GM18909 (cell line): ENCODE results near the gene FHIP1B.

Source experiments
- ATAC-seq: cut with Tn5 transposase; IDR thresholded peaks from one replicate; pipeline ENCODE4 v1.9.1; 2021; ENCODE audit warnings: mild to moderate bottlenecking; ENCODE audit not compliant: unreplicated experiment, poor library complexity

The FHIP1B gene

GRCh38 chr11:6240781-6241180 is 6.3 kb upstream of the FHIP1B start:
- no peak for ATAC-seq

DNA sequence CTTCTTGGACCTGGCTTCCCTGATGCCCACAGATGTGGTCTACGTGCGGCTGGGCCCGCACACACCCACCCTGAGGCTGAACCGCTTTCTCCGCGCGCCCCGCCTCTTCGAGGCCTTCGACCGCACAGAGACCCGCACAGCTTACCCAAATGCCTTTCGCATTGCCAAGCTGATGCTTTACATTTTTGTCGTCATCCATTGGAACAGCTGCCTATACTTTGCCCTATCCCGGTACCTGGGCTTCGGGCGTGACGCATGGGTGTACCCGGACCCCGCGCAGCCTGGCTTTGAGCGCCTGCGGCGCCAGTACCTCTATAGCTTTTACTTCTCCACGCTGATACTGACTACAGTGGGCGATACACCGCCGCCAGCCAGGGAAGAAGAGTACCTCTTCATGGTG is 5.7 kb upstream of the FHIP1B start:
- ATAC-seq, result no peak

GRCh38 chr11:6238902-6239301 is 4.5 kb upstream of the FHIP1B start, which contains the start of gene CNGA4:
TSS of gene CNGA4 (plus strand) at chr11:6239089. CDS start at chr11:6239207, 118 bp downstream.
- ATAC-seq, result no peak

DNA sequence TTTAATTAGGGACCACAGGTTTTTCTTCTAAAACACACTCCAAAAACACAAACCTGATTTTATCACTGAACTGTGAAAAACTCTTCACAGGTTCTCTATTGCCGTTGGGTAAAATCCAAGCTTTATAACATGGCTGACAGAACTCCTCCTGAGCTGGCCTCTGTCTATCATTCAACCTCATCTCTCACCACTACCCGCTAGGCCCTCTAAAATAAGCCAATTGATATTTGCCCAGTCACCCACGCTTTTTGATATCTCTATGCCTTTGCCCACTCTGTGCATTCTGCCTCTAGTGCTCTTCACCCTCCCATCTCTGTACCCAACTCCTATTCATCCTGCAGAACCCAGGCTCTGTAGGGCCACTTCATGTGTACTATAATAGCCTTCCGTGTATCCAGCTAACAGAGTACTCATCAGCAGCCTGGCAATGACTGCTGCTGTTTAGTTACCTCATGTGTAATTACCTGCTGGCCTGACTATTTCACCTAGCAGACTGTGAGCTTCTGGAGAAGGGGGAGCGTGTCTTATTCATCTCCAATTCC is 3.4 kb upstream of the FHIP1B start:
- no peak for ATAC-seq

DNA sequence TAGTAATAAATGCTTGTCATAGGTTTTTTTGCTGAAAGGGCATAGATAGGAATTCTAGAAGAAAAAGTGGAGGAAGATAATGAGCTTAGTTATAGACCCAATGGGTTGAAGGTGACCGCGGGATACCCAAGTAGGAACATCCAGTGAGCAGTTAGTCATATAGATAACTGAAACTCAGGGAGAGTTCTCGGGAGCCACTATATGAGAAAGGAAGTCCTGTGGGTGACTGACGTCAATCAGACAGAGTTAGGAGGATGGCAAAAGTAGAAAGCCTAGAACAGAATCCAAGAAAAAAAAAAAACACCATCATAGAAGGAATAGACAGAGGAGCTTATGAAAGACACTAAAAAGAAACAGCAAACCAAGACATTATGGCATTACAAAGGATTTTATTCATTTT is 2.8 kb upstream of the FHIP1B start:
- no peak for ATAC-seq

- ATAC-seq, result peak; percentile 0
Measured at GRCh38 chr11:6233984-6234386, 451 bp downstream of the FHIP1B start.

DNA sequence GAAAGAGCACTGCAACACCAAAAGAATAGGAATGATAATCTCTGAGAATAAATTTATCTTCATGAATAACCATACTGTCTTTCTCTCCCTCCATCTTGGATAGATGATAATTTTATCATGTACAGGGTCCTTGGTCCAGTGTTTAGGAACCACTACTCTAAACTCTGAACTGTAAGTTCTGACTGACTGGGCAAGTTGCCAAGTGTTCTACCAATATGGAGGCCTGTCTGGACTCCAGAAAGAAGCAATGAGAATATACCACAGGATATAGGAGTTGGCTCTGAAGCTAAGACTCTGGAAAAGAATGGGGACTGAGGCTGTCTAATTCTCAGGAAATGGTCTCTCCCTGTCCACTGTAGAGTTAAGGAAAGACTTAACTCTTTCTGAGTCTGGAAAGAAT is 1.5 kb downstream of the FHIP1B start:
- ATAC-seq, result no peak

DNA sequence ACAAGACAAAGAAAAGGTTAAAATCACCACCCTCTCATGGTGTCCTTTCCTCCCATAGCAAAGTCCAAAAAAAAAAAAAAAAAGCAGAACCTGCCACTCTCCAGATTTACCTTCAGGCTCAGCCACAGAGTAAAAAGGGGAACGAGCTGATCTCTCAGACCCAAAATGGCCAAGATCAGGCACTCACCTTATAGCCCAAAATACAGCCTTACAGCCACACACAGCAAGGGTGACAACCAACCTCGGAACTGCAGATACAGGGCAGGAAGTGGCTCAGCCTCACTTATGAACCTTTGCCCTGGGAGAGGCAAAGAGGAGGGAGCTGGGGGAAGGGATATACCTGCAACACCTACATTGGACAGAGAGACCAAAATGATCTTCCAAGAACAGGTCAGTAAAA is 4.5 kb downstream of the FHIP1B start:
- no peak for ATAC-seq

GRCh38 chr11:6228520-6228919 is 5.9 kb downstream of the FHIP1B start:
- peak; percentile 39 for ATAC-seq

GRCh38 chr11:6225896-6226295 is 8.5 kb downstream of the FHIP1B start:
- ATAC-seq, result no peak

DNA sequence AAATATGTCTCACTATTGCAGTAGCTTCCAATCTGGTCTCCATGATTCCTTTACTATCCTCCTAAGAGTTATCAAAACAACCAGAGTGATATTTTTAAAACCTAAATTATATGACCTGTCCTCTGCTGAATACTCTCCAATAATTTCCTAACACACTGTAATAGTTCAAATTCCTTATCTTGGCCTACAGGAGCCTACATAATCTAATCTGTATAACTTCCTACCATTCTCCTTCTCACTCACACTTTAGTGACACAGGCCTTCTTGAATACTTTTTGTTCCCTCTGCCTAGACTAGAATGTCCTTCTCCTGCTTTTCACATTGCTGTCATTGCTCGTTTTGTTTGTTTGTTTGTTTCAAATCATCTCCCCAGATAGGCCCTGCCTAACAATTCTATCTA is 9.4 kb downstream of the FHIP1B start:
- ATAC-seq, result no peak

DNA sequence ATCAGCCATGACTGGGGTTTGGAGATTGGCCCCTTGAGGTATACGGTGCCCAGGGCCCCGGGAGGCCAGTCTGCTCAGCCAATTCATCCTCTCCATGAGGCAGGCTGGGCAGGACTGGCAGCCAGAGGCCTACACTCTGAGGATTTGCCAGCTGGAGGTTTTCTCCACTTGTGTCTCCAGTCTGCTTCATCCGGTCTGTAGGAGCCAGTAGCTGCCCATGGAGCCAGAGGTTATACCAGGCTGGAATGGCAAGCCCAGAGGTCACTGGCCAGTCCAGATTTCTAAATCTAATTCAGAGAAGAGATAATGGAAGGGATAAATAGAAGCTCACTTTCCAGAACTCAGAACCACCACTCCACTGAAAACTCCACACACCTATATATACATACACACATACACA is 10.0 kb downstream of the FHIP1B start:
- ATAC-seq, result no peak

GRCh38 chr11:6223854-6224253 is 10.6 kb downstream of the FHIP1B start:
- ATAC-seq, result no peak

DNA sequence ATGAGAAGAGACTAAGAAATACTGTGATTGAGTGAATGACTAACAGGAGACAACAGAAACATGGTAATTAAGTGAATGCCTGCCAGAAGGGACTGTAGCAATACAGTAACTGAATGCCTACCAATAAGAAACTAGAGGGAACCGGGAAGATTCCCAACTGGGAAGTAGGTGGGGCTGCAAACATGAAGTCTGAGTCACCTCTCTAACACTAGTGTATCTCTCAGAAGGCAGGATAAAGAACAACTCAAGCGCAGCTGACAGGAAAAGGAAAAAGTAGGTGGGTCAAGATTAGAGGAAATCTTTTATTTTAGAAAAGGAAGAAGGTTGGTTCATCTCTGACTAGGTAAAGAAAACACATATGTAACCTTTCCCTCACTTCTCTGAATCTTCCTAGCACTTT is 15.1 kb downstream of the FHIP1B start:
- no peak for ATAC-seq

DNA sequence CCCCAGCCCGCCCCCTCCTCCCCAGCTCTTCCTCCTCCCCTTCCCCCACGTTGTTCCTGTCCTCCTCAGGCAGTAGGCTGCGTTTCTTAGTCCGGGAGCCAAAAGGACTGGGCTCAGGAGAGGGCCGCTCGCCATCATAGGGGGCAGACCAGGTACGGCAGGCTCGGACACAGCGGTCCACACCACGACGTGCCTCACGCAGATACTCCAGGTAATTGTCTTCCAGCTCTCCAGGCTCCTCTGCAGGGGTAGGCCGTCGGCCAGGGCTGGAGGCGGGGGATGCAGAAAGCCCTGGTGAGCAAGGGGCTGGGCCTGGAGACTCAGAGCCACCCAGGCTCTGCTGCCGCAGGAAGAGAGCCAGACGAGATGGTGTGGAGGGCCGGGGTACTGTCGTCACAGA is 16.7 kb downstream of the FHIP1B start:
- no peak for ATAC-seq

DNA sequence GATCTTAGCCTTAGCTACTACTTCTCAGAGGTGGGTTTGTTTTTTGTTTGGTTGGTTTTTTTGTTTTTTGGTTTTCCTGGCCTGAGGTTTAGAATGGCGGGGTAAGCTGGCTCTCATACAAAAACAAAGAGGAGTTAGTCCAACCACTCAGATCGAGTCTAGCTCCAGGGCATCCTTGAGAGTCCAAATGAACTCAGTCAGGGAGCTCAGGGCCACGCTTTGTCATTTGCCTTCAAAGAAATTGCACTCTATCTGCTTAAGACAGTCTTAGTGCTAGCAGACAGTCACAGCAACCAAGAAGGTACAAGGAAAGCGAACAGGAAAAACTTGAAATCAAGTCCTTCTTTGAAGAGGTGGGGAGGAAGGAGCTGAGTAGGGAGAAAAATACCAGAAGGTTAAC is 17.9 kb downstream of the FHIP1B start:
- ATAC-seq, result no peak

- no peak for ATAC-seq
Measured at GRCh38 chr11:6214530-6214929, 19.9 kb downstream of the FHIP1B start.

DNA sequence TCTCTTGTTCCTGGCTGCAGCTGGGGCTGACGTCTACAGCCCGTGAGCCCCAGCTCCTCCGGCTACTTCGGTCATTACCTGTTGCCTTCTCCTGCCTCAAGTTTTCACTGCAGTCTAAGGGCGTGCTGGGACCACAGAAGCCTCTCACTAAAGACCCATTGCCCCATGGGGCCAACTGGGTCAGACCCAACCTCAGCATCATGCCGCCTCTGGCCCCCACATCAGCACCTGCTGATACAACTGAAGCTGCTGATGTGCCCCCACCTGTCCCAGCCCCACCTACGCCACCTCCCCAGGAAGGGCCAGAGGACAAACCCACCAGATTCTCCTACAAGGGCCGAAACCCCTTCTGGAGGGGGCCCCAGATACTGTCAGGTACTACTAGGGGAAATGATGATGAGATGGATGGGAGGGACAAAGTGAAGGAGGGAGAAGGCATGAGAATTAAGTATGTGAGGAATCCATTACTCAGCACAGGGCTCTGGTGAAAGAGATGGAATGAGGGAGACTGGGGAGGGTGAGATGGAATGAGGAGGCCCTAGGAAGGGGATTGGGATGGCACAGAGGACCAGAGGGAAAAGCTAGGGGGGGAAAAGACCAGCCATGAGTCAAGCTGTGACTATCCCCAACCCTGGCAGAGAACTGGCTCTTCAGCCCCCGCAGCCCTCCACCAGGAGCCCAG is 24.0 kb downstream of the FHIP1B start:
- ATAC-seq, result no peak

DNA sequence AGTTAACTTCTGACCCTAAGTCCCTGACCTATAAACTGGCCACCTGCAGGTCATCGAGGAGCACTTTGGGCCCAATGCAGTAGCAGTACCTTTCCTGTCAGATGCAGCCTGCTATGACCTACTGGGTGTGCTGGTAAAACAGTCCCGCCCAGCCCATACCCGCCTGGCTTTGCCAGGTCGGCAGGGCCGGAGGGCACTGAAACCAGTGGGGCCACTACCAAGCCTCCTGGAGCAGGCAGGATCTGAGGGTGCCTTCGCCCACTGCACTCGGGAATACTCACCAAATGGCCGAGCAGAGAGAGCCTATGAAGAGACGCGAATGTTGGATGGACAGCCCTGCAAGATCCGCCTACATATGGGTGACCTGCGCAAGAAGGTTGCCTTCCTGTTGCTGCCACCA is 24.6 kb downstream of the FHIP1B start:
- no peak for ATAC-seq

DNA sequence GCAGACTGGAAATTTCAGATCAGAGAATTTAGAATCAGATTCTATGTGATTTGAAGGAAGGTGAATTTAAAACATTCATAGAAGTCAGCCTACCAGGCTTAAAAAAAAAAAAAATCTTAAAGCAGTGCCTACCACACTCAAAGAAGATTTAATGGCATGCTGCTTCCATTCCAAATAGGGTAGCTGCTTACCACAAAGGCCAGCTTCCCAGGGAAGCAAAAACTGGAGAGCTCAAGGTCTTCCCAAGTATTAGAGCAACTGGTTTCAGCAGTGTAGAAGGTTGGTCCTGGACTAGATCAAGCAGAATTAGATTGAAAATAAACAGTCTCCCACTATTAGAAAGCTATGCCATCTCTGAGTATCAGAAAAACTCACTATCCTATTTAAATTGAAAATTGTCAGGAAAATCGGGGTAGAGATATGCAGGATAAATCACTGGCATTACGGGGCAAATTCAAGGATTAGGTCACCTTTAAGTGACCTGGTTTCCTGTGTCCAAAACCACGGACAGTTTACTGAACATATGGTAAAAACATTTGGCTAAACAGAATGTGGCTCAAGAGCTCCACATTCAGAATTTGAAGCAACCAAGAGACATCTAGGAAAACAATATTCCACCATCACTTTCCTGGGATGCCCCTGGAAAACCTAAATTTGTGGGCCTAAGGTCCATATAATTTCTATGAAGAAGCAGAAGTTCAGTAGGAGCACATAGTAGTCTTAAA is 27.8 kb downstream of the FHIP1B start:
- no peak for ATAC-seq

- no peak for ATAC-seq
Measured at GRCh38 chr11:6205366-6205765, 29.1 kb downstream of the FHIP1B start, which contains the start of gene C11orf42. TSS of gene C11orf42 (plus strand) at chr11:6205557. CDS start at chr11:6205616, 59 bp downstream.

GRCh38 chr11:6204706-6205105 is 29.7 kb downstream of the FHIP1B start:
- no peak for ATAC-seq
